H1 (cell line): ENCODE measurements around the gene CACNA2D4. TPM values are rescaled to one million over a fixed set of nuclear protein-coding genes. Genes with fewer than 3 reads are reported as not detected.

Experiments
- CTCF ChIA-PET: fragments of 300-600 bp; sonication (Branson Sonifier 250); formaldehyde crosslinking; loops from one replicate; lab custom pipeline; 2021; ENCODE audit not compliant: partially characterized antibody; lab: Charles Lee
- POLR2A ChIA-PET: fragments of 300-600 bp; sonication (Branson Sonifier 250); formaldehyde crosslinking; loops from one replicate; lab custom pipeline; 2021; ENCODE audit warnings: inconsistent platforms; ENCODE audit not compliant: partially characterized antibody; lab: Charles Lee
- DNase-seq, 2 experiments: peaks; one replicate each; pipeline versions ENCODE4 v3.0.0 to v3.0.0-alpha.2; 2010 to 2022; ENCODE audit warnings: low spot score in 2 of 2, low read depth in 1 of 2, mixed read lengths in 1 of 2
- FAIRE-seq: peaks from 2 replicates; lab custom pipeline; 2011; peaks lifted over from hg19 to GRCh38; lab: Jason Lieb, UNC
- H2AFZ ChIP-seq: 2 replicates; pipeline ENCODE4 v1.8.1; 2012; ENCODE audit warnings: low read length, inconsistent platforms
- H2AK5ac ChIP-seq: 2 replicates; pipeline ENCODE4 v1.6.1; 2013; ENCODE audit warnings: low read depth, low read length
- H2BK120ac ChIP-seq: replicated peaks from 2 replicates; pipeline ENCODE3; 2013; ENCODE audit warnings: low read depth, low read length, inconsistent platforms
- H2BK12ac ChIP-seq: 2 replicates; pipeline ENCODE4 v1.6.1; 2013; ENCODE audit warnings: low read depth, low read length
- H2BK15ac ChIP-seq: 2 replicates; pipeline ENCODE4 v1.6.1; 2013; ENCODE audit warnings: low read length
- H2BK20ac ChIP-seq: 2 replicates; pipeline ENCODE4 v1.6.1; 2013; ENCODE audit warnings: low read length
- H2BK5ac ChIP-seq: 2 replicates; pipeline ENCODE4 v1.6.1; 2013; ENCODE audit warnings: low read depth, low read length
- H3K14ac ChIP-seq: 2 replicates; pipeline ENCODE4 v1.6.1; 2013; ENCODE audit warnings: inconsistent platforms; ENCODE audit not compliant: insufficient read length
- H3K18ac ChIP-seq: 2 replicates; pipeline ENCODE4 v1.6.1; 2013; ENCODE audit warnings: low read length; ENCODE audit errors: extremely low read depth
- H3K23ac ChIP-seq: 2 replicates; pipeline ENCODE4 v1.6.1; 2013; ENCODE audit warnings: inconsistent platforms; ENCODE audit not compliant: insufficient read length
- H3K23me2 ChIP-seq: 2 replicates; pipeline ENCODE4 v1.6.1; 2013; ENCODE audit warnings: low read depth, low read length
- H3K27ac ChIP-seq: 2 replicates; pipeline ENCODE4 v1.6.1; 2011; ENCODE audit warnings: low read depth, low read length, inconsistent platforms
- H3K27me3 ChIP-seq, 4 experiments: replicated peaks in 1 of 4; 1 replicate in 1 of 4; 2 replicates in 3 of 4; pipeline versions ENCODE4 v1.6.1 to v1.8.1; 2011 to 2013; ENCODE audit warnings: low read length in 3 of 4, mild to moderate bottlenecking in 3 of 4, inconsistent platforms in 2 of 4, mixed read lengths in 2 of 4, moderate library complexity in 1 of 4; ENCODE audit not compliant: control insufficient read depth in 3 of 4, insufficient read depth in 3 of 4; ENCODE audit errors: extremely low read depth in 1 of 4
- H3K36me3 ChIP-seq, 4 experiments: 2 replicates each; pipeline versions ENCODE4 v1.6.1 to v1.8.1; 2011 to 2013; ENCODE audit warnings: mild to moderate bottlenecking in 4 of 4, low read length in 3 of 4, moderate library complexity in 2 of 4, control low read depth in 1 of 4, inconsistent platforms in 1 of 4; ENCODE audit not compliant: insufficient read depth in 4 of 4, control insufficient read depth in 2 of 4
- H3K4ac ChIP-seq: replicated peaks from 2 replicates; pipeline ENCODE3; 2013; ENCODE audit warnings: low read length, low read depth, mixed read lengths, inconsistent platforms; ENCODE audit not compliant: insufficient read length
- H3K4me1 ChIP-seq, 4 experiments: replicated peaks in 1 of 4; 1 replicate in 1 of 4; 2 replicates in 3 of 4; pipeline versions ENCODE4 v1.6.1 to v1.8.1; 2011 to 2013; ENCODE audit warnings: low read length in 3 of 4, inconsistent platforms in 2 of 4, mixed read lengths in 1 of 4; ENCODE audit not compliant: insufficient read depth in 4 of 4, control insufficient read depth in 3 of 4
- H3K4me2 ChIP-seq, 2 experiments: 2 replicates each; pipeline versions ENCODE4 v1.6.1 to v1.8.1; 2011 to 2013; ENCODE audit warnings: low read depth in 2 of 2, low read length in 2 of 2, control low read depth in 1 of 2, inconsistent platforms in 1 of 2, mild to moderate bottlenecking in 1 of 2; ENCODE audit not compliant: insufficient read depth in 1 of 2
- H3K4me3 ChIP-seq, 4 experiments: fragments of 200-600, 300-600 bp in 1 of 4; sonication (generic), shearing (Covaris generic), sonication (Bioruptor Twin) in 1 of 4; 2 replicates each; pipeline versions ENCODE4 v1.5.1 to v1.8.1; 2011 to 2016; ENCODE audit warnings: low read length in 4 of 4, low read depth in 3 of 4, control low read depth in 2 of 4, inconsistent platforms in 2 of 4, mild to moderate bottlenecking in 2 of 4, mixed read lengths in 1 of 4, moderate library complexity in 1 of 4; ENCODE audit not compliant: insufficient read depth in 2 of 4; ENCODE audit errors: extremely low read depth in 1 of 4
- H3K56ac ChIP-seq: replicated peaks from 2 replicates; pipeline ENCODE3; 2013; ENCODE audit warnings: low read depth, mild to moderate bottlenecking, mixed read lengths, low read length, inconsistent platforms; ENCODE audit not compliant: insufficient read length
- H3K79me1 ChIP-seq: 2 replicates; pipeline ENCODE4 v1.6.1; 2013; ENCODE audit warnings: low read depth, low read length, control low read depth
- H3K79me2 ChIP-seq, 2 experiments: 2 replicates each; pipeline versions ENCODE4 v1.6.1 to v1.8.1; 2012 to 2013; ENCODE audit warnings: low read length in 2 of 2, mild to moderate bottlenecking in 2 of 2, inconsistent platforms in 1 of 2; ENCODE audit not compliant: insufficient read depth in 2 of 2, control insufficient read depth in 1 of 2
- H3K9ac ChIP-seq, 4 experiments: replicated peaks in 1 of 4; 1 replicate in 1 of 4; 2 replicates in 3 of 4; pipeline versions ENCODE4 v1.6.1 to v1.8.1; 2011 to 2013; ENCODE audit warnings: low read depth in 3 of 4, low read length in 3 of 4, control low read depth in 2 of 4, mild to moderate bottlenecking in 2 of 4, moderate library complexity in 2 of 4, inconsistent platforms in 1 of 4; ENCODE audit errors: extremely low read depth in 1 of 4
- H3K9me3 ChIP-seq, 2 experiments: 2 replicates each; pipeline versions ENCODE4 v1.6.1 to v1.8.1; 2012 to 2013; ENCODE audit warnings: mild to moderate bottlenecking in 2 of 2, moderate library complexity in 2 of 2, control low read depth in 1 of 2, inconsistent platforms in 1 of 2, low read depth in 1 of 2, low read length in 1 of 2, mixed read lengths in 1 of 2; ENCODE audit not compliant: insufficient read depth in 2 of 2
- H4K20me1 ChIP-seq, 2 experiments: replicated peaks in 1 of 2; 2 replicates each; pipeline versions ENCODE3 to v1.8.1; 2011 to 2013; ENCODE audit warnings: inconsistent platforms in 2 of 2, low read length in 2 of 2, mild to moderate bottlenecking in 1 of 2; ENCODE audit not compliant: insufficient read depth in 2 of 2, control insufficient read depth in 1 of 2
- H4K5ac ChIP-seq: 2 replicates; pipeline ENCODE4 v1.6.1; 2013; ENCODE audit warnings: low read length, low read depth, mixed read lengths, inconsistent platforms; ENCODE audit not compliant: insufficient read length
- H4K8ac ChIP-seq: 2 replicates; pipeline ENCODE4 v1.8.0; 2013; ENCODE audit warnings: mild to moderate bottlenecking, moderate library complexity, low read length, inconsistent platforms; ENCODE audit not compliant: insufficient read depth; ENCODE audit errors: extremely low read depth
- H4K91ac ChIP-seq: replicated peaks from 2 replicates; pipeline ENCODE3; 2013; ENCODE audit warnings: low read length, mixed read lengths, inconsistent platforms; ENCODE audit not compliant: insufficient read length
- ASH2L ChIP-seq: fragments of 200-600, 300-600 bp; sonication (generic); IDR thresholded peaks from one replicate; pipeline ENCODE4 v1.7.1; 2017; ENCODE audit warnings: low read length
- CBX5 ChIP-seq: fragments of 300-800, 300-1000 bp; sonication (generic); IDR thresholded peaks from 2 replicates; pipeline ENCODE4 v1.7.1; 2016; ENCODE audit warnings: antibody characterized with exemption, low read length, low read depth
- EP300 ChIP-seq, 2 experiments: IDR thresholded peaks; 1 replicate in 1 of 2; 2 replicates in 1 of 2; pipeline ENCODE4 v1.6.1; 2011 to 2012; ENCODE audit warnings: low read depth in 2 of 2, low read length in 2 of 2, mild to moderate bottlenecking in 2 of 2, borderline replicate concordance in 1 of 2, inconsistent platforms in 1 of 2, moderate library complexity in 1 of 2
- SAP30 ChIP-seq: fragments of 300-600 bp; sonication (generic); IDR thresholded peaks from 2 replicates; pipeline ENCODE4 v1.7.1; 2012; ENCODE audit warnings: low read length, moderate library complexity, mild to moderate bottlenecking, inconsistent platforms; ENCODE audit not compliant: insufficient read depth, insufficient replicate concordance
- SIN3A ChIP-seq, 2 experiments: IDR thresholded peaks in 1 of 2; conservative IDR thresholded peaks in 1 of 2; 2 replicates each; pipeline ENCODE4 v1.6.1; 2011 to 2012; ENCODE audit warnings: low read length in 2 of 2, improper control_type of control experiment in 1 of 2, low read depth in 1 of 2, mild to moderate bottlenecking in 1 of 2
- SP4 ChIP-seq: IDR thresholded peaks from 2 replicates; pipeline ENCODE4 v1.6.1; 2012; ENCODE audit warnings: low read length, inconsistent platforms
- TAF7 ChIP-seq: optimal IDR thresholded peaks from 2 replicates; pipeline ENCODE3; 2011; ENCODE audit warnings: low read depth, mild to moderate bottlenecking, inconsistent platforms, low read length, moderate library complexity, borderline replicate concordance
- TCF12 ChIP-seq: IDR thresholded peaks from 2 replicates; pipeline ENCODE4 v1.6.1; 2011; ENCODE audit warnings: low read depth, mild to moderate bottlenecking, low read length
- WGBS, 2 experiments: shearing (Covaris generic) in 1 of 2; methylation state at CpG; one replicate each; pipeline versions ENCODE4 v1.1.6 to v1.1.7; 2013 to 2015; ENCODE audit warnings: low lambda C conversion rate in 2 of 2, mixed read lengths in 2 of 2, inconsistent platforms in 1 of 2, low coverage in 1 of 2, missing lambda C conversion rate in 1 of 2; ENCODE audit not compliant: insufficient replicate concordance in 2 of 2, insufficient coverage in 1 of 2, insufficient read length in 1 of 2; ENCODE audit errors: extremely low coverage in 1 of 2, missing lambda C conversion rate in 1 of 2; 5-methylcytosine and 5-hydroxymethylcytosine counted together
- polyA plus RNA-seq, 7 experiments: library from polyadenylated mRNA; depleted of rRNA in 3 of 7; stranded (reverse) in 5 of 7; unstranded in 2 of 7; fragments of >200 nt in 5 of 7; fragments of 200-250 nt in 2 of 7; gene quantifications; 1 replicate in 5 of 7; 2 replicates in 1 of 7; 4 replicates in 1 of 7; pipeline versions ENCODE4 v1.2.1 to v1.2.3, GENCODE V29; 2011 to 2013; ENCODE audit warnings: missing spikeins in 2 of 7, mixed read lengths in 2 of 7
- total RNA-seq: library from RNA; stranded (reverse); fragmentation: NEBNext Ultra II Directional; extraction: Animal tissue kit (Norgen Biotek cat#: 25700); gene quantifications from 2 replicates; pipeline ENCODE4 v1.2.1, GENCODE V29; 2021
- TF ChIP-seq, protein P1 (sequence below): IDR thresholded peaks from 2 replicates; pipeline ENCODE4 v1.6.1; 2012; ENCODE audit warnings: inconsistent platforms

The CACNA2D4 gene
- total and polyA plus RNA-seq, 2 of the 8 experiments (the other 6 are each of a cell fraction or from before 2014, with no cell fraction given): 0.44 to 0.88 TPM

DNA sequence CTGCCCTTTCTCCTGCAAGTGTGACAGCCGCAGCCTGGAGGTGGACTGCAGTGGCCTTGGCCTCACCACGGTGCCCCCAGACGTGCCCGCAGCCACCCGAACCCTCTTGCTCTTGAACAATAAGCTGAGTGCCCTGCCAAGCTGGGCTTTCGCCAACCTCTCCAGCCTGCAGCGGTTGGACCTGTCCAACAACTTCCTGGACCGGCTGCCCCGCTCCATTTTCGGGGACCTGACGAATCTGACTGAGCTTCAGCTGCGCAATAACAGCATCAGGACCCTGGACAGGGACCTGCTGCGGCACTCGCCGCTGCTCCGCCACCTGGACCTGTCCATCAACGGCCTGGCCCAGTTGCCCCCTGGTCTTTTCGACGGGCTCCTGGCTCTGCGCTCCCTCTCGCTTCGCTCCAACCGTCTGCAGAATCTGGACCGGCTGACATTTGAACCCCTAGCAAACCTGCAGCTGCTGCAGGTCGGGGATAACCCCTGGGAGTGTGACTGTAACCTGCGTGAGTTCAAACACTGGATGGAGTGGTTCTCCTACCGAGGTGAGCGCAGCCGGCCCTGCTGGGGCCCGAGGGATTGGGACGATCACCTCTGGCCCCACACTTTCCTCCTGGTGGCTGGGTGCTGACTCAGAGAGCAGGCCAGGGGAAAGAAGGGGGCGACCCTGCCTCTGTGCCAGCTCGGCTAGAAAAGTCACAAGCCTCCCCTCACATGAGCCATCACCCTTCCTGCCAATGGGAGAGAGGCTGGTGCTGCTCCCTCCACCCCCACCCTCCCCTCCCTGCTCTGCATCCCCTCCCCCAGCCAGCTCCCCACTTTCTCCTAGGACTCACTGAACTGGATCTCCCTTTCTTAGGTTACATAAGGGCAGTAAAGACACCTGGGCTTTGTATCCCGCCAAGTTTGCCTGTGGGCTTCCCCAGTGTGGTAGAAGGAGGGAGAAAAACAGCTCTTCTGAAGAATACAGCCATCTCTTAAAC is 87.2 kb downstream of the CACNA2D4 start:
- peak; percentile 59 to 89 for DNase-seq
- no peaks in the 10 kb centered on the region for H3K79me2 ChIP-seq
- H4K91ac ChIP-seq: no peak overlapping the region
- H3K27ac ChIP-seq: no peak overlapping the region
- peak overlapping the region in 3 of 4 experiments; percentile 9 to 49 (median 29); a peak in 6 of 8 replicates for H3K4me3 ChIP-seq
- no peak overlapping the region for H2BK120ac ChIP-seq
- H3K4me1 ChIP-seq: peaks cover 0 to 7% (median 6%) of the 10 kb centered on the region in 4 experiments; a peak in 5 of 7 replicates
- no peak overlapping the region for H2AFZ ChIP-seq
- ChIA-PET CTCF (interaction anchor here (0.6 to 3.9 kb wide), 8 partner anchors 8 to 297 kb away, joined by 3 to 20 read pairs (median 3); partner anchors contain the start of gene CACNA2D4), POLR2A (interaction anchor here (1.0 kb wide), 1 partner anchor 141 kb away, joined by 3 read pairs; no protein-coding TSS in a partner anchor)
- FAIRE-seq: no peak
- no peaks in the 10 kb centered on the region for H3K9me3 ChIP-seq
- no peak overlapping the region for H2BK20ac ChIP-seq
- no peak overlapping the region for H2BK5ac ChIP-seq
- H3K56ac ChIP-seq: no peak overlapping the region
- H3K23me2 ChIP-seq: peaks cover 3% of the 10 kb centered on the region; the same call in 1 of the 2 replicates
- no peak overlapping the region for H2AK5ac ChIP-seq
- no peak overlapping the region for H3K23ac ChIP-seq
- 0 out of 2 replicates have a peak overlapping the region, but pooled peaks have one; percentile 57 for H4K8ac ChIP-seq
- no peak overlapping the region; the same call in 1 of the 2 replicates for H3K18ac ChIP-seq
- H3K4me2 ChIP-seq: peak overlapping the region; percentile 49 to 73
- H3K4ac ChIP-seq: no peak overlapping the region
- peaks cover 0 to 5% (median 2%) of the 10 kb centered on the region in 4 experiments; a peak in 3 of 7 replicates for H3K27me3 ChIP-seq
- 27% methylated on average over 32 of the region's 34 CpGs; no CpG with 5 or more reads in 1 of the 2 experiments for WGBS, 2 experiments
- H3K9ac ChIP-seq: no peak overlapping the region
- no peak overlapping the region for H2BK12ac ChIP-seq
- H3K14ac ChIP-seq: no peak overlapping the region
- H2BK15ac ChIP-seq: 0 out of 2 replicates have a peak overlapping the region, but pooled peaks have one; percentile 29
- H4K5ac ChIP-seq: no peak overlapping the region
- H3K79me1 ChIP-seq: no peaks in the 10 kb centered on the region; the same call in 1 of the 2 replicates
- H4K20me1 ChIP-seq: peaks cover 0 to 4% of the 10 kb centered on the region in 2 experiments
- no peaks in the 10 kb centered on the region for H3K36me3 ChIP-seq
- TF ChIP-seq SAP30 (peak; percentile 93), EP300 (IDR thresholded peaks at IDR 0.05; ENCODE audit: borderline replicate concordance in 1 of 2, low read depth in 2 of 2, low read length in 2 of 2) (peak in 1 of 2 experiments; percentile 36; a peak in 1 of 3 replicates), SP4 (0 out of 2 replicates have a peak, but pooled peaks have one; percentile 40), ASH2L (peak; percentile 40), TAF7 (peak; percentile 70), SIN3A (conservative IDR thresholded peaks at IDR 0.05 in 1 of 2, IDR thresholded peaks at IDR 0.05 in 1 of 2; ENCODE audit: low read depth in 1 of 2, low read length in 2 of 2) (peak; percentile 97), TCF12 (peak; percentile 57; the same call in 1 of the 2 replicates), CBX5 (no peak)
- TF ChIP-seq, protein P1, sequence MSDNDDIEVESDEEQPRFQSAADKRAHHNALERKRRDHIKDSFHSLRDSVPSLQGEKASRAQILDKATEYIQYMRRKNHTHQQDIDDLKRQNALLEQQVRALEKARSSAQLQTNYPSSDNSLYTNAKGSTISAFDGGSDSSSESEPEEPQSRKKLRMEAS: peak; percentile 71
